NCI-H524 treated with DMSO at 0.1 percent for 48 hours (cell line): ENCODE data around the gene KRTAP5-1.
"Not testable (repeated sequence)": the region's sequence is repeated elsewhere in the genome, so short reads cannot be mapped to it uniquely, and the experiment has no call there.

ENCODE experiments used
- DNase-seq: peaks from one replicate; lab custom pipeline; 2025; lab: John Stamatoyannopoulos, UW

KRTAP5-1 gene, protein sequence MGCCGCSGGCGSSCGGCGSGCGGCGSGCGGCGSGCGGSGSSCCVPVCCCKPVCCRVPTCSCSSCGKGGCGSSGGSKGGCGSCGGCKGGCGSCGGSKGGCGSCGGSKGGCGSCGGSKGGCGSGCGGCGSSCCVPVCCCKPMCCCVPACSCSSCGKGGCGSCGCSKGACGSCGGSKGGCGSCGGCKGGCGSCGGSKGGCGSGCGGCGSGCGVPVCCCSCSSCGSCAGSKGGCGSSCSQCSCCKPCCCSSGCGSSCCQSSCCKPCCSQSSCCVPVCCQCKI

DNA sequence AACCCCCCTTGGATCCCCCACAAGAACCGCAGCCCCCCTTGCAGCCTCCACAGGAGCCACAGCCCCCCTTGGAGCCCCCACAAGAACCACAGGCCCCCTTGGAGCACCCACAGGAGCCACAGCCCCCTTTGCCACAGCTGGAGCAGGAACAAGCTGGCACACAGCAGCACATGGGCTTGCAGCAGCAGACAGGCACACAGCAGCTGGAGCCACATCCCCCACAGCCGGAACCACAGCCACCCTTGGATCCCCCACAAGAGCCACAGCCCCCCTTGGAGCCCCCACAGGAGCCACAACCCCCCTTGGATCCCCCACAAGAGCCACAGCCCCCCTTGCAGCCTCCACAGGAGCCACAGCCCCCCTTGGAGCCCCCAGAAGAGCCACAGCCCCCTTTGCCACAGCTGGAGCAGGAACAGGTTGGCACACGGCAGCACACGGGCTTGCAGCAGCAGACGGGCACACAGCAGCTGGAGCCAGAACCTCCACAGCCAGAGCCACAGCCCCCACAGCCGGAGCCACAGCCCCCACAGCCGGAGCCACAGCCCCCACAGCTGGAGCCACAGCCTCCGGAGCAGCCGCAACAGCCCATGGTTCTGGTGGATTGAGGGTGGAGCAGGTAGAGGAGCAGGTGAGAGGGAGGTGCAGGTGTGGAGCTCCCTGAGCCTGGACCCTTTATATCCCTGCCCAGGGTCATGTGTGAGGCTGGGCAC, at the start of gene KRTAP5-1:
KRTAP5-1 (minus strand) TSS at position 623 of the 710 bp plus-strand sequence; CDS start at position 589, 34 bp downstream.
- not testable (repeated sequence) for DNase-seq

DNA sequence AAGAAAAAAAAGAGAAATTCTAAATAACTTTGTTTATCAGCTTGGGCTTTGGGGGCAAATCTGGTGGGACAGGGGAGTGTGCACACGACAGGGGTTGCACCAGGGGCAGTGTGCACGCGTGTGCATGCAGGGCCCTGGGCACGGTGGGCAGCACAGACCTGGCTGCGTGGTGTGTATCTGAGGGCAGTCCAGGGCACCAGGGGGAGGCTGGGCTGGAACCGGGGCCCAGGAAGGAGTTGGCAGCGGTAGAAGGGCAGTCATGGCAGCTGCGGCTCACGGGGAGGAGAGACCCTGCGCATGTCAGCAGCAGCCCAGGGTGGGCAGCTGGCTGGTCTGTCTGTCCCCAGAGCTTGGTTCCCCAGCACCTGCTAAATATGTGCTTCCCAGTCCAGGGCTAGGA, 48.8 kb upstream of the KRTAP5-1 start:
- DNase-seq, result no peak

DNA sequence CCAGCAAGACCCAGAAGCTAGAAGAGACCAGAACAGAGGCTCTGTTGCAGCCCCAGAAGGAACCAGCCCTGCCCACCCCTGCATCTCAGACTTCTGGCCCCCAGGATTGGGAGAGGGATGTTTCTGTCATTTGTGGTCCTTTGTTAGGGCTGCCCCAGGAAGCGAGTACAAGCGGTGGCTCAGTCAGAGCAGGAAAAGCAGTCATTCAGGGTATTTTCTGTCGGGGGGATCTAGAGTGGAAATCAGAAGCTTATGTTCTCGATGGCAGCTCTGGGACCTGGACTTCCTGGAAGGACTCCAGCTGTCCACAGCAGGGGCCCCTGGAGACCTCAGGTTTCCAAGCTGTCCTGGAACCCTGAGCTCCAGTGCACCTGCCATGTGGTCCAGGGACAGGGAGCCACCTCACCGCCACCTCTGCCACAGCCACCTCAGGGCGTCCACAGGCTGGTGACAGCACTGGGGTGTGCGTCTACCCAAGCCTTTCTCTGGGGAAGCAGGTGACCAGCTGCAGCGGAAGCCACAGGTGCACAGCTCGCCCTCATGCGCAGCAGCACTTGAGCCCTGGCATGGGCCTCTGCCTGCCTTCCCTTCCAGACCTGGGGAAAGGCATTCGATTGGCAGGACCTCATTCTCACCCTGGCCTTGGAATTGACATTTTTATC, 47.1 kb upstream of the KRTAP5-1 start:
- DNase-seq, result no peak

DNA sequence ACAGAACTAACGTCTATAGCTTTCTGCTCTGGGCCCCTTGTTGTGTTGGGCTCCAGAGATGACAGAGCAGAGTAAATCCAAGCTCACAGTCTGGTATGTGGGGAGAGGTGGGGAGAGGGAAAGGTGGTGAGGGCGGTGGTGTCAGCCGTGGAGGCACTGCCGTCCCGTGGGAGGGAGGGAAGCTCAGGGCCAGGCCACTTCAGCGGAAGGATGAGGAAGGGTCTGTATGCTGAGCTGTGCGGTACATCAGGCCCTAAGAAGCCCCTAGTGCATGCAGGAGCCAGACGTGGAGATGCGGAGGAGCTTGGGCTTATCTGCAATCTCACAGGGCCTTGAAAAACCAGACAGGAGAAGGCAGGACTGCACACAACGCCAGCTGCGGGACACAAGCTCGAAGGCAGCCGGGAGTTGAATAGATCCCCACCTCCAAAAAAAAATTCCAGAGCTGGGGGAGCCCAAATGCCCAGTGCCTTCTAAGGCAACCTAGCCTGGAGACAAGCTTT, 46.0 kb upstream of the KRTAP5-1 start:
- DNase-seq, result no peak

DNA sequence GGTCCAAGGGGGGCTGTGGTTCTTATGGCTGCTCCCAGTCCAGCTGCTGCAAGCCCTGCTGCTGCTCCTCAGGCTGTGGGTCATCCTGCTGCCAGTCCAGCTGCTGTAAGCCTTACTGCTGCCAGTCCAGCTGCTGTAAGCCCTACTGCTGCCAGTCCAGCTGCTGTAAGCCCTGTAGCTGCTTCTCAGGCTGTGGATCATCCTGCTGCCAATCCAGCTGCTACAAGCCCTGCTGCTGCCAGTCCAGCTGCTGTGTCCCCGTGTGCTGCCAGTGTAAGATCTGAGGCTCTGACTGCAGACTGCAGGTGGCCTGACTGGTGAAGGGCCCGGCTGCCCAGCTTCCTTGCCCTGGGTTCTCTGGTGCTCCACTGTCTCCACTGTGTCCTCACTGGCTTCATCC, 45.2 kb upstream of the KRTAP5-1 start:
- no peak for DNase-seq

DNA sequence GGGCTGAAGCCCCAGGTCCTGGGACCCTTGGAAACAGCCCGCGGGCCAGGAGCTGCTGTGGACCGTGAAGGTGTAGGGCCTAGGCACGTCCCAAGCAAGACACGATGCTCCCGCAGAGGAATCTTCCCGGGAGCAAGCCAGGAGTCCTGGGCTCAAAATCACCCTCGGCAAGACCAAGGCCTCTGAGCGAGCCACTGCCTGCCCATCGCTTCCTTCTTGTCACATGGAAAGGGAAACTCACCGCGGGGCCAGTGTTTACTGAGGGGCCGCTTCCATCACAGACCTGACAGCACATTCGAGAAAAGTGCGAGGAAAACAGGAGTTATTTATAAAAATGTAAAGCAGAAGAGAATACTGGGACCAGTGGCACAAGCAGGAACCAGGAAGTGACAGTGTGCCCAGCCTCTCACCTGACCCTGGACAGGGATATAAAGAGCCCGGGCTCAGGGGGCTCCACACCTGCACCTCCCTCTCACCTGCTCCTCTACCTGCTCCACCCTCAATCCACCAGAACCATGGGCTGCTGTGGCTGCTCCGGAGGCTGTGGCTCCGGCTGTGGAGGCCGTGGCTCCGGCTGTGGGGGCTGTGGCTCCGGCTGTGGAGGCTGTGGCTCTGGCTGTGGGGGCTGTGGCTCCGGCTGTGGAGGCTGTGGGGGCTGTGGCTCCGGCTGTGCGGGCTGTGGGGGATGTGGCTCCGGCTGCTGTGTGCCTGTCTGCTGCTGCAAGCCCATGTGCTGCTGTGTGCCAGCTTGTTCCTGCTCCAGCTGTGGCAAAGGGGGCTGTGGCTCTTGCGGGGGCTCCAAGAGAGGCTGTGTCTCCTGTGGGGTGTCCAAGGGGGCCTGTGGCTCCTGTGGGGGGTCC, 44.5 kb upstream of the KRTAP5-1 start, which contains the start of gene KRTAP5-5:
KRTAP5-5 (plus strand) TSS at position 450 of the 860 bp plus-strand sequence; CDS start at position 516, 66 bp downstream.
- DNase-seq, result no peak

DNA sequence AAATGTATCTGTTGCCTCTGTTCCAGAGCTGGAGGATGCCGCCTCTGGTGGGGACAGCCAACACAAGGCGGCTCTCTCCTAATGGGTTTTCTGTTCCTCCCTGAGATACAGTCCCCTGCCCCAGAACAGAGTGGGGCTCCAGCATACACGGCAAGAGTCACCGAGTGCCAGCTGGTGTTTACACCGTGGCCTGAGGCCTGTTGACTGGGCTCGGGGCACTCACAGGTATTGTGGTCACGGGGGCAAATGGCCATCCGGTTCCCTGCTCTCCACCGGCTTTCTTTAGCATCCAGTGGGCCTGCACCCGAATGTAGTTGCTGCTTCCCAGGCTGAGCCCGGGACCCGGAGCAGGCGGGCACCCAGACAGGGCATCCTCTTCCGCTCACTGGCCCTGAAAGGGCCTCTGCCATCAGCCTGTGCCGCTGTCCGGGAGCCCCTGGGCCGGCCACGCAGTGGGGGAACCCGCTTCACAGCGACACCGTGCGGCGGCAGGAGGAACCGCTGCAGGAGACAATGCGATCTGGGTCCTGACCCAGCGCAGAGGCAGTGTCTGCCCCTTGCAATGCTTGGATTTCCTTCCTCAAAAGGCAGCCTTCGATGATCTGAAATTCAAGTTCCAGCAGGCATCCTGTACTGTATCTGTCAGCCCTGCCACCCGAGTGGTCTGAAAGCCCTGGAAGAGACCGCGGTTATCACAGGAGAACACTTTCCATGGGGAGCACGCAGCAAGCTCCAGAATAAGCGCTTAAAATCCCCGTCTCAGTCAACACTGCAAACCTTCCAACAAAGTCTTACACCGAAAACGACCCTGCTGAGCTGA, 43.6 kb upstream of the KRTAP5-1 start:
- DNase-seq, result no peak

DNA sequence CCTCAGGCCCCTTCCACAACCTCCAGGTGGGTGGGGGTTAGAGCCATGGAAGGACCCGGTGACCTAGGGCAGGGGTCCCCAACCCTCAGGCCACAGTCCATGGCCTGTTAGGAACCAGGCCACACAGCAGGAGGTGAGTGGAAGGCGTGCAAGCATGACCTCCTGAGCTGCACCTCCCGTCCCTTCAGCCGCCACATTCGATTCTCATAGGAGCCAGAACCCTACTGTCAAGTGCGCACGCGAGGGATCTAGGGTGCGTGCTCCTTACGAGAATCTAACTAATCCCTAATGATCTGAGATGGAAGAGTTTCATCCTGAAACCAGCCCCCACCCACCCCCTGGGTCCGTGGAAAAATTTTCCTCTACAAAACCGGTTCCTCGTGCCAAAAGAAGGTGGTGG, 40.5 kb upstream of the KRTAP5-1 start:
- no peak for DNase-seq

DNA sequence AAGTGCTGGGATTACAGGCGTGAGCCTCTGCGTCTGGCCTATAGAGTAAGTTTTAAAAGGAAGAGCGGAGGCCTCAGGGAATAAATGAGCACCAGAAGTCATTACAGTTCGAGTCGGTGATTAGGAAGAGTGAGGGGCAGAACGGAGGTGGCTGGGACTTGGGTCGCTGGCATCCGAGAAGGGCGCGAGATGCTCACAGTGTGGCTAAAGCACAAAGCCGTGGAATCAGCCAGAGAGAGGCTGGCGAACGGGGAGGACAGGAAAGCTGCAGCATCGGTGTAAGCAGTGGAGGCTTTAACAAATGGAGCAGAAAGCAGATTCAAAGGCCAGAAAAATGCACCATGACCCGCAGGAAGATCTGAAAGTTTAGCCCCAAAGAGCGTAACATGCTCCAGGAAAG, 39.5 kb upstream of the KRTAP5-1 start:
- DNase-seq, result no peak

DNA sequence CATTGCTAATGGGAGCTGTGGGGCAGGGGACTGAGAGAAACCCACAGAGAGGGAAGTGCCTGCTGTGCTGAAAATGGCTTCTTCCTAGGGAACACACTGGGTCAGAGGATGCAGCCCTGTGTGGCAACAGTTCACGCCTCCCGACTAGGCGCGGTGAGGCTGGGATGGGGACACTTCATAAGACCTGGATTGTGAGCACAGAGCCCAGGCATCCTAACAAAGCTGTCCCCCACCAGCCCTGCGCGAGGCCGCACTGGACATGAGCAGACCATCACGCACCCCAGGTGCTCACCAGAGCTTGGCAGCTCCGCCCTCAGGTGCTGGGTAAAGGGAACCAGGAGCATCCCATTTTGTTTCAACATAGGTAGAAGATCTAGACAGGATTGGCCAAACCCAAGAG, 38.6 kb upstream of the KRTAP5-1 start:
- DNase-seq, result no peak

DNA sequence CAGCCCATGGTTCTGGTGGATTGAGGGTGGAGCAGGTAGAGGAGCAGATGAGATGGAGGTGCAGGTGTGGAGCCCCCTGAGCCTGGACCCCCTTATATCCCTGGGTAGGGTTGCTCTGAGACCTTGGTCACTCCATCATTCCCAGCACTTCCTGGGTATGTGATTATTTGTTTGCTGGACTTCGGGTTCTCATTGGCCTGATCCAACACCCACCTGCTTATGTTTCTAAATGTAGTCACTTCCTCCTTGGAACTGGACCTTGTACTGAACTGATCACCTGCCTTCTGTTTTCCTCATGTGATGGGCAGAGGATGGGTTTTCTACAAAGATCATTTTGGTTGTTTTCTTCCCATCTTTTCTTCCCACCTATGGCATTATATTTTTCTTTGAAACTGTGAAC, 37.0 kb upstream of the KRTAP5-1 start, which contains the start of gene KRTAP5-4:
KRTAP5-4 (minus strand) TSS at position 53 of the 400 bp plus-strand sequence; CDS start at position 8, 45 bp downstream.
- DNase-seq, result no peak

DNA sequence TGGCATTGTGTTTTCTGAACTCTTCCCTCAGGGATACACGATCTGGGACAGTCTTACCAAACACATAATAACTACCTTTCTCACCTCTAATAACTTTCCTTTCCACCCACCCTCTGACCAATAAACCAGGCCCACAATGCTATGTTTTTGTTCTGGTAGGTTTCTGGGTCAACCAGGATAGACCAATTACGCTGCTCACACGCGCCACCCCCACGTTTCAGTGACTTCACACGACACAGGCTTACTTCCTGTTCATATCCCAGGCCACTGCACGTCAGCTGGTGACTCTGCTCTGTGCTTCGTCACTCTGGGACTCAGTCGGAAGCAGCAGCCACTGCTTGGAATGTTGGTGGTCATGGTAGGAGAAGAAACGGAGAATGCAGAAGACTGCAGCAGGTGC, 34.4 kb upstream of the KRTAP5-1 start:
- no peak for DNase-seq

DNA sequence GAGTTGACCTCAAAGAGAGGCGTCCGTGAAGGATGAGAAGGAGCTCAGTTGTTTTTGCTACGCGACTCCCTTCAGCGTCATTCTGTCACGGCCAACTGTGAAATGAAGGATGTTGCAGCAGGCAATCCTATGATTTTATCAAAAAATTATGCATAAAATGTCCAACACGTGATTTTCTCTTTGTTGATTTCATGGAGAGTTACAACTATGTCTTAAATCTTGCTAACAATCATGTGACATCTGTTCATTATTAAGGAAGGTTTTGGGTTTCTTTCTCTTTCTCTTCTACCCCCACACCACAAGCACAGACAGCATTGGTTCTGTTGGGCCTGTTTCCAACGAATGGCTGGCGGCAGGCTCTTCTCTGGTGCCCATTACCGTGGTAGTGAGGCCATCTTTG, 33.1 kb upstream of the KRTAP5-1 start:
- no peak for DNase-seq

DNA sequence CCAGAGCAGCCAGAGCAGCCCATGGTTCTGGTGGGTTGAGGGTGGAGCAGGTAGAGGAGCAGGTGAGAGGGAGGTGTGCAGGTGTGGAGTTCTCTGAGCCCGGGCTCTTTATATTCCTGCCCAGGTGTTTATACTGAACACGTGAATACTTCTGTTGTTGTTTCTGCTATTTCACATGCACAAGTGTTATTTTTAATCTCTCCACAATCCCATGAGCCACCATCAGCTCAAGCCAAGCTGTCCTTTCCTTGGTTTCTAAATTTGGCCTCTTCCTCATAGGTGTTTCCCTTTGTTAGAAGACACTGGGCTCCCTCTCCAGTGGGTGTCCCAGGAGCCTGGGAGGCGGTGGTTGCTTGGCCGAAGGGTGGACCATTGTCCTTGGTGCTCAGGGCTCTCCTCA, 23.3 kb upstream of the KRTAP5-1 start, which contains the start of gene KRTAP5-3:
KRTAP5-3 (minus strand) TSS at position 101 of the 400 bp plus-strand sequence; CDS start at position 23, 78 bp downstream.
- no peak for DNase-seq

DNA sequence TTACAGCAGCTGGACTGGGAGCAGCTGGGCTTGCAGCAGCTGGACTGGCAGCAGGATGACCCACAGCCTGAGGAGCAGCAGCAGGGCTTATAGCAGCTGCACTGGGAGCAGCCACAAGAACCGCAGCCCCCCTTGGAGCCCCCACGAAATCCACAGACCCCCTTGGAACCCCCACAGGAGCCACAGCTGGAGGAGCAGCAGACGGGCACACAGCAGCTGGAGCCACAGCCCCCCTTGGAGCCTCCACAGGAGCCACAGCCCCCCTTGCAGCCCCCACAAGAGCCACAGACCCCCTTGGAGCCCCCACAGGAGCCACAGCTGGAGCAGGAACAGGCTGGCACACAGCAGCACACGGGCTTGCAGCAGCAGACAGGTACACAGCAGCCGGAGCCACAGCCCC, 22.8 kb upstream of the KRTAP5-1 start:
- DNase-seq, result not testable (repeated sequence)

DNA sequence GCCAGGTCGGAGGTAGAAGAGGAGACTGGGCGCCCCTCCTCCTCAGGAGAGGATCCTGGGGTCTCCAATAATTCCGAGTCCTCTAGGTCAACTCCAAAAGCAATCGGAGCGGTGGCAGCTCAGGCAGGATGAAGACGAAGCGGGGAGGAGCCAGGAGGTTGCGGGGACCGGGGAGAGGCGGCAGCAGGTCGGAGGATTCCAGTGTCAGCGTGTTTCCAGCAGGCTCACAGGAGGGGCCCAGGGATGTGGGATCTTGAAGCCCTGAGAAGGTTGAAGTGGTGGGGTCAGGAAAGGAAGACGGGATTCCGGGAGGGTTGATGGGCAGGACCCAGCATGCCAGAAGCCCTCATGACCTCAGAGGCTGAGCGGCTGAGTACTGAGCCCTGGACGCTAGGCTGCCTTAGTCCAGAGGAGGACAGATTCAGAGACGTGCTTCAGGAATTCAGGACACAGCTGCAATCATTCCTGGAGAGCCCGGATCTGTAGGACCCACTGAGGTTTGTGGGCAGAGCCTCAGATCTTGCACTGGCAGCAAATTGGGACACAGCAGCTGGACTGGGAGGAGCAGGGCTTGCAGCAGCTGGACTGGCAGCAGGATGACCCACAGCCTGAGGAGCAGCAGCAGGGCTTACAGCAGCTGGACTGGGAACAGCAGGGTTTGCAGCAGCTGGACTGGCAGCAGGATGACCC, 22.2 kb upstream of the KRTAP5-1 start:
- DNase-seq, result not testable (repeated sequence)

DNA sequence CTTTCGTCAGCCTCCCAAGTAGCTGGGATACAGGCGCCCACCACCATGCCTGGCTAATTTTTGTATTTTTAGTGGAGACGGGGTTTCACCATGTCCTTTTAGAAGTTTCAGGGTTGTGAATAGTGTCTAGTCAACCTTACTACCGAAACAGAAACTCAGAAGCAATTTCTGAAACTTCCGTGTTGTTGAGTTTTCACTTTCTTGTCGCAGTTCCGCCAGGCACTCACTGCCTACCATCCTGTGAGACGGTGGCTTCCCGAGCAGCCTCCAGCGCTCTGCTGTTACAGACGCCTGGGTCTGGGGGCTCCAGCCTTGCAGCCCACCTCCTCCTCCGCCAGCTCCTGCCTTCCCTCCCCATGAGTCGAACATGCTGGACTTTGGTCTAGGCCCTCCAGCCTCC, 20.8 kb upstream of the KRTAP5-1 start:
- not testable (repeated sequence) for DNase-seq

DNA sequence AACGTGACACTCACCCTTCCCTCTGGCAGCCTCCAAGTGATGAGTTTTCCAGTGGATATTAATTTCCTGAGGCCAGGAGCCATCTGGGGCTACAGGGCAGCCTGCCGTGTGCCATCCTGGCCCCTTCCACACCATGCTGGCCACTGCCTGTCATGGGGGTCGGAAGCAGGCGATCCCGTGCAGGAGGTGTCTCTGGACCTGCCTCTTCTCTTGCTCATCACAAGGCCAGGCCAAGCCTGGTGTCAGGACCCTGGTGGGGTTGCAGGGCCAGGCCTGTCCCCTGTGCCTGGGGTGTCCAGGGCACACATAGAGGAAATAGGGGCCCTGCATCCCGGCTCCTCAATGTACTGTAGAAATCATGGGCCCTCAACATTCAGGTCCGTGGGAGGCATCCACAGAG, 19.6 kb upstream of the KRTAP5-1 start:
- DNase-seq, result no peak

DNA sequence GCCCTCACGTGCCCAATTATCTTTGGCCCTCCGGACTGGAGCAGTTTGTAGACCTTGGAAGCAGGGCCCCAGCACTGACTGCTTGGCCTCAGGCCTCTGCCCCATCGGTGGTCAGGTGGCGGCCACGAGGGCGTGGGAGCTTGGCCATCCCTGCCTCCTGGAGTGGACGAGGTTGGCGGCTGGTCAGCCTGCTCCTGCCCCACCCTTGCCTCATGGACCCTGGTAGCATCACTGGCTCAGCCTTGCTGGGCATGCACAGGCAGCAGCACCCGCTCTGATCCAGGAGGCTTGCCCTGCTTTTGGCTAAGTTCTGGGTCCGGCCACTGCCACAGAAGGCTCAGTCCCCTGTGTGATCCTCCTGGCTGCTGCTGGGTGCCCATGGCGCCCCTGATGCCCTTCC, 19.1 kb upstream of the KRTAP5-1 start:
- DNase-seq, result no peak

DNA sequence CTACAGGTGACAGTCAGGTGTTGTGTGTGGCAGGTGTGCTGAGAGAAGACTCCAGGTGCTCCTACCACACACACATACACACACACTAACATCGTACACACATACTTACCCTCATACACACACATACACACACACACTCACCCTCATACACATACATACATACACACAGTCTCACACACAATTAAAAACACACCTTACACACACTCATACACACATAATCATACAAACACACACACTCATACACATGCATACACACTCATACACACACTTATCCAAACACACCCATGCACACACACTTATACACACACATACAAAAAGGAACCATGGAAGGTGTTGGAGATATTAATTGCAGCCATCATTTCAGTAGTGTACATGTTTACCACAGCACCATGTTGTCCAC, 18.5 kb upstream of the KRTAP5-1 start:
- no peak for DNase-seq
